GM21447 (cell line): ENCODE results near the gene CCDC110.

Experiments
- ATAC-seq: cut with Tn5 transposase; IDR thresholded peaks from one replicate; pipeline ENCODE4 v1.9.1; 2021; ENCODE audit not compliant: unreplicated experiment

Gene CCDC110

GRCh38 chr4:185473247-185473646 lies 1.7 kb upstream of the CCDC110 start:
- no peak for ATAC-seq

- ATAC-seq = no peak
These were observed 590 bp upstream of the CCDC110 start for GRCh38 chr4:185472103-185472542.

GRCh38 chr4:185470501-185471195 lies 885 bp downstream of the CCDC110 start:
- ATAC-seq = peak; percentile 14

- ATAC-seq = no peak
These were observed 1.9 kb downstream of the CCDC110 start for GRCh38 chr4:185469580-185470154.

GRCh38 chr4:185468999-185469398 lies 2.5 kb downstream of the CCDC110 start:
- ATAC-seq = no peak

GRCh38 chr4:185467991-185468390 lies 3.5 kb downstream of the CCDC110 start:
- ATAC-seq = no peak

GRCh38 chr4:185467101-185467500 lies 4.4 kb downstream of the CCDC110 start:
- no peak for ATAC-seq

- ATAC-seq = no peak
These were observed 5.8 kb downstream of the CCDC110 start for GRCh38 chr4:185465707-185466106.

GRCh38 chr4:185464887-185465286 lies 6.6 kb downstream of the CCDC110 start:
- ATAC-seq = no peak

GRCh38 chr4:185464183-185464582 lies 7.3 kb downstream of the CCDC110 start:
- no peak for ATAC-seq

- no peak for ATAC-seq
These were observed 8.0 kb downstream of the CCDC110 start for GRCh38 chr4:185463541-185463940.

GRCh38 chr4:185461565-185461964 lies 10.0 kb downstream of the CCDC110 start:
- no peak for ATAC-seq

- ATAC-seq = no peak
These were observed 14.4 kb downstream of the CCDC110 start for GRCh38 chr4:185457136-185457535.

GRCh38 chr4:185456131-185456530 lies 15.4 kb downstream of the CCDC110 start:
- no peak for ATAC-seq

- no peak for ATAC-seq
These were observed 26.3 kb downstream of the CCDC110 start for GRCh38 chr4:185445209-185445608.

- no peak for ATAC-seq
These were observed 30.1 kb downstream of the CCDC110 start for GRCh38 chr4:185441479-185441878.

GRCh38 chr4:185437809-185438208 lies 33.7 kb downstream of the CCDC110 start:
- no peak for ATAC-seq

- ATAC-seq = no peak
These were observed 36.1 kb downstream of the CCDC110 start for GRCh38 chr4:185435466-185435865.

- no peak for ATAC-seq
These were observed 41.9 kb downstream of the CCDC110 start for GRCh38 chr4:185429660-185430059.

- no peak for ATAC-seq
These were observed 44.4 kb downstream of the CCDC110 start for GRCh38 chr4:185426960-185427688.

GRCh38 chr4:185425647-185426352 lies 45.7 kb downstream of the CCDC110 start, which contains the start of gene UFSP2:
TSS of gene UFSP2 (minus strand) at chr4:185425964. CDS start at chr4:185425868, 96 bp downstream.
- peak; percentile 93 for ATAC-seq
